ENCODE data around the gene GALNS. TPM values are rescaled to one million over a fixed set of nuclear protein-coding genes. Genes with fewer than 3 reads are reported as not detected.
A peak's percentile ranks its signal among the peaks of the same experiment; 100 is the strongest.

Gene GALNS
- total RNA-seq, 1 experiment from 2014 or later: 29.5 TPM

DNA sequence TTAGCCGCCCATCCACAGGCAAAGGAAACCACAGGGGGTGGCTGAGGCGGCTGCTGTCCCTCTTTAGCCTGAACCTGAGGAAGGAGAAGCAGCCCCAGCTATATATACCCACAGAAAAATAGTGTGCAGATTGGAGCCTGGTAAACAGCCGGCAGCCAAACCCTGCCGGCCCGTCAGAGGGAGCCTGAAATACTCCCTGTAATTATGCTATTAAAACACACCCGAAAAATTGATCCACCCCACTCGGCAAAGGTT, 78.5 kb downstream of the GALNS start:
- Mint-ChIP-seq H3K9me3 (no peaks in the 10 kb centered on the region), H3K27me3 (ENCODE audit: low read depth) (no peaks in the 10 kb centered on the region), H3K4me3 (no peak overlapping the region), H3K36me3 (no peaks in the 10 kb centered on the region), H3K27ac (0 out of 2 replicates have a peak overlapping the region, but pooled peaks have one; percentile 76), H3K4me1 (peaks cover 14% of the 10 kb centered on the region)
- TF ChIP-seq, protein P1, sequence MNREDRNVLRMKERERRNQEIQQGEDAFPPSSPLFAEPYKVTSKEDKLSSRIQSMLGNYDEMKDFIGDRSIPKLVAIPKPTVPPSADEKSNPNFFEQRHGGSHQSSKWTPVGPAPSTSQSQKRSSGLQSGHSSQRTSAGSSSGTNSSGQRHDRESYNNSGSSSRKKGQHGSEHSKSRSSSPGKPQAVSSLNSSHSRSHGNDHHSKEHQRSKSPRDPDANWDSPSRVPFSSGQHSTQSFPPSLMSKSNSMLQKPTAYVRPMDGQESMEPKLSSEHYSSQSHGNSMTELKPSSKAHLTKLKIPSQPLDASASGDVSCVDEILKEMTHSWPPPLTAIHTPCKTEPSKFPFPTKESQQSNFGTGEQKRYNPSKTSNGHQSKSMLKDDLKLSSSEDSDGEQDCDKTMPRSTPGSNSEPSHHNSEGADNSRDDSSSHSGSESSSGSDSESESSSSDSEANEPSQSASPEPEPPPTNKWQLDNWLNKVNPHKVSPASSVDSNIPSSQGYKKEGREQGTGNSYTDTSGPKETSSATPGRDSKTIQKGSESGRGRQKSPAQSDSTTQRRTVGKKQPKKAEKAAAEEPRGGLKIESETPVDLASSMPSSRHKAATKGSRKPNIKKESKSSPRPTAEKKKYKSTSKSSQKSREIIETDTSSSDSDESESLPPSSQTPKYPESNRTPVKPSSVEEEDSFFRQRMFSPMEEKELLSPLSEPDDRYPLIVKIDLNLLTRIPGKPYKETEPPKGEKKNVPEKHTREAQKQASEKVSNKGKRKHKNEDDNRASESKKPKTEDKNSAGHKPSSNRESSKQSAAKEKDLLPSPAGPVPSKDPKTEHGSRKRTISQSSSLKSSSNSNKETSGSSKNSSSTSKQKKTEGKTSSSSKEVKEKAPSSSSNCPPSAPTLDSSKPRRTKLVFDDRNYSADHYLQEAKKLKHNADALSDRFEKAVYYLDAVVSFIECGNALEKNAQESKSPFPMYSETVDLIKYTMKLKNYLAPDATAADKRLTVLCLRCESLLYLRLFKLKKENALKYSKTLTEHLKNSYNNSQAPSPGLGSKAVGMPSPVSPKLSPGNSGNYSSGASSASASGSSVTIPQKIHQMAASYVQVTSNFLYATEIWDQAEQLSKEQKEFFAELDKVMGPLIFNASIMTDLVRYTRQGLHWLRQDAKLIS (CRISPR knock-in tag; IDR thresholded peaks at IDR 0.05; ENCODE audit: borderline replicate concordance): no peak
- TF ChIP-seq ZNF121 (CRISPR knock-in tag; IDR thresholded peaks at IDR 0.05): no peak
- TF ChIP-seq, protein P2, sequence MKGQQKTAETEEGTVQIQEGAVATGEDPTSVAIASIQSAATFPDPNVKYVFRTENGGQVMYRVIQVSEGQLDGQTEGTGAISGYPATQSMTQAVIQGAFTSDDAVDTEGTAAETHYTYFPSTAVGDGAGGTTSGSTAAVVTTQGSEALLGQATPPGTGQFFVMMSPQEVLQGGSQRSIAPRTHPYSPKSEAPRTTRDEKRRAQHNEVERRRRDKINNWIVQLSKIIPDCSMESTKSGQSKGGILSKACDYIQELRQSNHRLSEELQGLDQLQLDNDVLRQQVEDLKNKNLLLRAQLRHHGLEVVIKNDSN (CRISPR knock-in tag; IDR thresholded peaks at IDR 0.05): no peak
- ChIA-PET POLR2A (no interaction called here), CTCF (interaction anchor here (0.6 to 10.5 kb wide), 8 partner anchors 15 to 129 kb away, joined by 3 to 117 read pairs (median 5); no protein-coding TSS in a partner anchor)
- DNase-seq (ENCODE audit: low spot score) (no peak), ATAC-seq (no peak)

DNA sequence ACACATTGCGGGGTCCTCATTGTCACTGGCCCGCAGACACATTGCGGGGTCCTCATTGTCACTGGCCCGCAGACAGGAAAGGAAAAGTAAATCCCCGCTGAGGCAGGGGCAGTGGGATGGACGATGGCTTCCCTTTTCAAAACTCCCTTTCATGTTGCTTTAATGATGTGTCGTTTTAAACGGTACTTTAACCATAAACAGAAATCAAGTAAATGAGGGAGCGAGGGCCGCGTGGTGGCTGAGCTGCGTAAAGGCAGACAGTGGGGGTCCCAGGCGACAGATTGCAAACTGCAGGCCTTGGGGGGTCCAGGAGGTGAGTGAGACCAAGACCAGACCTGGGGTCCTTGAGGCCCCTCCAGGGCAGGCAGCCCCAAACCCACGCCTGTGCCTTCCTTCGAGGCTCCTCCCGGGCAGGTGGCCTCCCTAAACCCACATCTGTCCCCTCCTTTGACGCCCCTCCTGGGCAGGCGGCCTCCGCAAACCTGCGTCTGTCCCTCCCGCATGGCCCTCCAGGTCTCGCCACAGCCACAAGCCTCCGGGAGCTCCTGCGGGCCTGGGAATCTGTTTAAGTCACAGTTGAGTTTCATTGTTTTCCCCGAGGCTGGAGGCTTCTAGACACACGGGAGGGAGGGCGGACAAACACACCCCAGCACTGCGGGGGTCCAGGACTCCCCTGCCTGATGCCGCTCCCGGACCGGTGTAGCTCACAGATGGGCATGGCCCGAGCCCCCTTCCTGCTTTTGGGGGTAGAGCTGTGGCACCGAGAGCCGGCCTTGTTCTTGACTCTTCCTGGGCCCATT, 79.1 kb downstream of the GALNS start:
- POLR2A ChIA-PET: no interaction called here
- no peak overlapping the region for H3K4me3 Mint-ChIP-seq
- H3K9me3 Mint-ChIP-seq: no peaks in the 10 kb centered on the region
- no peak for ATAC-seq
- peaks cover 9% of the 10 kb centered on the region for H3K4me1 Mint-ChIP-seq
- H3K36me3 Mint-ChIP-seq: no peaks in the 10 kb centered on the region
- peak overlapping the region; percentile 76 for H3K27ac Mint-ChIP-seq
- no peak for TF ChIP-seq GTF2I (CRISPR knock-in tag; conservative IDR thresholded peaks at IDR 0.05)
- TF ChIP-seq, protein P3, sequence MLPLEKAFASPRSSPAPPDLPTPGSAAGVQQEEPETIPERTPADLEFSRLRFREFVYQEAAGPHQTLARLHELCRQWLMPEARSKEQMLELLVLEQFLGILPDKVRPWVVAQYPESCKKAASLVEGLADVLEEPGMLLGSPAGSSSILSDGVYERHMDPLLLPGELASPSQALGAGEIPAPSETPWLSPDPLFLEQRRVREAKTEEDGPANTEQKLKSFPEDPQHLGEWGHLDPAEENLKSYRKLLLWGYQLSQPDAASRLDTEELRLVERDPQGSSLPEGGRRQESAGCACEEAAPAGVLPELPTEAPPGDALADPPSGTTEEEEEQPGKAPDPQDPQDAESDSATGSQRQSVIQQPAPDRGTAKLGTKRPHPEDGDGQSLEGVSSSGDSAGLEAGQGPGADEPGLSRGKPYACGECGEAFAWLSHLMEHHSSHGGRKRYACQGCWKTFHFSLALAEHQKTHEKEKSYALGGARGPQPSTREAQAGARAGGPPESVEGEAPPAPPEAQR (CRISPR knock-in tag; IDR thresholded peaks at IDR 0.05): no peak
- TF ChIP-seq MXD4 (CRISPR knock-in tag; IDR thresholded peaks at IDR 0.05; ENCODE audit: borderline replicate concordance): no peak
- TF ChIP-seq, protein P4, sequence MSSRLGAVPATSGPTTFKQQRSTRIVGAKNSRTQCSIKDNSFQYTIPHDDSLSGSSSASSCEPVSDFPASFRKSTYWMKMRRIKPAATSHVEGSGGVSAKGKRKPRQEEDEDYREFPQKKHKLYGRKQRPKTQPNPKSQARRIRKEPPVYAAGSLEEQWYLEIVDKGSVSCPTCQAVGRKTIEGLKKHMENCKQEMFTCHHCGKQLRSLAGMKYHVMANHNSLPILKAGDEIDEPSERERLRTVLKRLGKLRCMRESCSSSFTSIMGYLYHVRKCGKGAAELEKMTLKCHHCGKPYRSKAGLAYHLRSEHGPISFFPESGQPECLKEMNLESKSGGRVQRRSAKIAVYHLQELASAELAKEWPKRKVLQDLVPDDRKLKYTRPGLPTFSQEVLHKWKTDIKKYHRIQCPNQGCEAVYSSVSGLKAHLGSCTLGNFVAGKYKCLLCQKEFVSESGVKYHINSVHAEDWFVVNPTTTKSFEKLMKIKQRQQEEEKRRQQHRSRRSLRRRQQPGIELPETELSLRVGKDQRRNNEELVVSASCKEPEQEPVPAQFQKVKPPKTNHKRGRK (CRISPR knock-in tag; IDR thresholded peaks at IDR 0.05; ENCODE audit: borderline replicate concordance): no peak
- TF ChIP-seq, protein P5, sequence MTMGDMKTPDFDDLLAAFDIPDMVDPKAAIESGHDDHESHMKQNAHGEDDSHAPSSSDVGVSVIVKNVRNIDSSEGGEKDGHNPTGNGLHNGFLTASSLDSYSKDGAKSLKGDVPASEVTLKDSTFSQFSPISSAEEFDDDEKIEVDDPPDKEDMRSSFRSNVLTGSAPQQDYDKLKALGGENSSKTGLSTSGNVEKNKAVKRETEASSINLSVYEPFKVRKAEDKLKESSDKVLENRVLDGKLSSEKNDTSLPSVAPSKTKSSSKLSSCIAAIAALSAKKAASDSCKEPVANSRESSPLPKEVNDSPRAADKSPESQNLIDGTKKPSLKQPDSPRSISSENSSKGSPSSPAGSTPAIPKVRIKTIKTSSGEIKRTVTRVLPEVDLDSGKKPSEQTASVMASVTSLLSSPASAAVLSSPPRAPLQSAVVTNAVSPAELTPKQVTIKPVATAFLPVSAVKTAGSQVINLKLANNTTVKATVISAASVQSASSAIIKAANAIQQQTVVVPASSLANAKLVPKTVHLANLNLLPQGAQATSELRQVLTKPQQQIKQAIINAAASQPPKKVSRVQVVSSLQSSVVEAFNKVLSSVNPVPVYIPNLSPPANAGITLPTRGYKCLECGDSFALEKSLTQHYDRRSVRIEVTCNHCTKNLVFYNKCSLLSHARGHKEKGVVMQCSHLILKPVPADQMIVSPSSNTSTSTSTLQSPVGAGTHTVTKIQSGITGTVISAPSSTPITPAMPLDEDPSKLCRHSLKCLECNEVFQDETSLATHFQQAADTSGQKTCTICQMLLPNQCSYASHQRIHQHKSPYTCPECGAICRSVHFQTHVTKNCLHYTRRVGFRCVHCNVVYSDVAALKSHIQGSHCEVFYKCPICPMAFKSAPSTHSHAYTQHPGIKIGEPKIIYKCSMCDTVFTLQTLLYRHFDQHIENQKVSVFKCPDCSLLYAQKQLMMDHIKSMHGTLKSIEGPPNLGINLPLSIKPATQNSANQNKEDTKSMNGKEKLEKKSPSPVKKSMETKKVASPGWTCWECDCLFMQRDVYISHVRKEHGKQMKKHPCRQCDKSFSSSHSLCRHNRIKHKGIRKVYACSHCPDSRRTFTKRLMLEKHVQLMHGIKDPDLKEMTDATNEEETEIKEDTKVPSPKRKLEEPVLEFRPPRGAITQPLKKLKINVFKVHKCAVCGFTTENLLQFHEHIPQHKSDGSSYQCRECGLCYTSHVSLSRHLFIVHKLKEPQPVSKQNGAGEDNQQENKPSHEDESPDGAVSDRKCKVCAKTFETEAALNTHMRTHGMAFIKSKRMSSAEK (CRISPR knock-in tag; IDR thresholded peaks at IDR 0.05; ENCODE audit: borderline replicate concordance): no peak
- no peak for TF ChIP-seq MYBL2 (CRISPR knock-in tag; IDR thresholded peaks at IDR 0.05)
- TF ChIP-seq FOXP1 (CRISPR knock-in tag; IDR thresholded peaks at IDR 0.05; ENCODE audit: borderline replicate concordance): no peak
- no peak for TF ChIP-seq ZNF671 (CRISPR knock-in tag; IDR thresholded peaks at IDR 0.05)
- TF ChIP-seq RORB (CRISPR knock-in tag; IDR thresholded peaks at IDR 0.05): no peak
- no peak for TF ChIP-seq SP1 (CRISPR knock-in tag; conservative IDR thresholded peaks at IDR 0.05)
- CTCF ChIA-PET: interaction anchor here (0.6 to 10.5 kb wide), 7 partner anchors 14 to 129 kb away, joined by 3 to 117 read pairs (median 5); no protein-coding TSS in a partner anchor
- no peak for DNase-seq (ENCODE audit: low spot score)
- H3K27me3 Mint-ChIP-seq (ENCODE audit: low read depth): no peaks in the 10 kb centered on the region
